HL-60 (cell line): ENCODE results near the gene TMEM151A.

Source experiments
- CTCF ChIP-seq: IDR thresholded peaks from one replicate; pipeline ENCODE4 v1.5.1; 2011; ENCODE audit warnings: low read length, control low read depth, inconsistent platforms; ENCODE audit not compliant: insufficient read depth
- REST ChIP-seq: IDR thresholded peaks from 2 replicates; pipeline ENCODE4 v1.6.1; 2012; ENCODE audit warnings: low read depth; ENCODE audit not compliant: insufficient replicate concordance

GRCh38 chr11:66333896-66334604 is 42.4 kb downstream of the TMEM151A start:
- TF ChIP-seq REST, result no peak
- no peak for TF ChIP-seq CTCF
